ENCODE measurements around the gene CNGB1. TPM values are rescaled to one million over a fixed set of nuclear protein-coding genes. Genes with fewer than 3 reads are reported as not detected.

CNGB1 gene
- total RNA-seq, 4 donors from 2014 or later: not detected

- WGBS, 2 donors: 85 to 87% methylated on average over 9 of the region's 9 CpGs
Measured at GRCh38 chr16:58002416-58002800, 31.5 kb upstream of the CNGB1 start.

GRCh38 chr16:58001781-58002415 lies 31.0 kb upstream of the CNGB1 start:
- H3K4me3 ChIP-seq (ENCODE audit: low read depth, poor library complexity, severe bottlenecking): peak overlapping the region; percentile 68
- WGBS, 2 donors: 31 to 47% methylated on average over 6 to 10 of the region's 10 CpGs
- intact Hi-C loops (cut with DNase I; ENCODE audit: low total_unique reads): no loop called here
- no peak for DNase-seq (ENCODE audit: low spot score in 2 of 2)
- no peak for TF ChIP-seq POLR2A (IDR thresholded peaks at IDR 0.05)

More at GRCh38 chr16:58002416-58002800, 31.5 kb upstream of the CNGB1 start:
- no peak overlapping the region for H3K4me3 ChIP-seq (ENCODE audit: low read depth, poor library complexity, severe bottlenecking)
- intact Hi-C loops (cut with DNase I; ENCODE audit: low total_unique reads): no loop called here
- no peak for DNase-seq (ENCODE audit: low spot score in 2 of 2)
- TF ChIP-seq POLR2A (IDR thresholded peaks at IDR 0.05) (no peak), CTCF (IDR thresholded peaks at IDR 0.05) (no peak)

GRCh38 chr16:58000706-58001676 lies 30.1 kb upstream of the CNGB1 start, which contains the start of gene USB1:
Gene USB1, plus strand, starts transcription at chr16:58001407. Its CDS starts 77 bp downstream, at chr16:58001484.
- peak within 1 kb of the TSS; percentile 68 for H3K4me3 ChIP-seq (ENCODE audit: low read depth, poor library complexity, severe bottlenecking)
- TF ChIP-seq POLR2A (IDR thresholded peaks at IDR 0.05) (no peak), CTCF (IDR thresholded peaks at IDR 0.05) (no peak)
- intact Hi-C loops (cut with DNase I; ENCODE audit: low total_unique reads): no loop called here
- peak; percentile 70 to 96 for DNase-seq (ENCODE audit: low spot score in 2 of 2)
- WGBS, 2 donors: 1% methylated on average over 26 to 41 of the region's 81 CpGs

- DNase-seq (ENCODE audit: low spot score in 2 of 2): no peak
- 0% methylated on average over 11 to 41 of the region's 95 CpGs for WGBS, 2 donors
- intact Hi-C loops (cut with DNase I; ENCODE audit: low total_unique reads): loop anchor here (10.0 kb wide), 2 partner anchors 245 to 425 kb away; no protein-coding TSS in a partner anchor
- H3K4me3 ChIP-seq (ENCODE audit: low read depth, poor library complexity, severe bottlenecking): peak within 1 kb of the TSS; percentile 68
- TF ChIP-seq CTCF (IDR thresholded peaks at IDR 0.05) (no peak), POLR2A (IDR thresholded peaks at IDR 0.05) (no peak)
Measured at GRCh38 chr16:57999971-58000705, 29.2 kb upstream of the CNGB1 start, which contains the start of gene ZNF319. Gene ZNF319, minus strand, starts transcription at chr16:58000672. Its CDS starts 2,407 bp downstream, at chr16:57998265.

- H3K4me3 ChIP-seq (ENCODE audit: low read depth, poor library complexity, severe bottlenecking): peak overlapping the region; percentile 54
- intact Hi-C loops (cut with DNase I; ENCODE audit: low total_unique reads): loop anchor here (10.0 kb wide), 2 partner anchors 245 to 425 kb away; no protein-coding TSS in a partner anchor
- TF ChIP-seq POLR2A (IDR thresholded peaks at IDR 0.05) (no peak), CTCF (IDR thresholded peaks at IDR 0.05) (no peak)
- WGBS, 2 donors: 7 to 12% methylated on average over 6 of the region's 6 CpGs
- no peak for DNase-seq (ENCODE audit: low spot score in 2 of 2)
Measured at GRCh38 chr16:57999366-57999970, 28.5 kb upstream of the CNGB1 start.
